GM19455 (cell line): ENCODE measurements around the gene RASGRP1.
A peak's percentile ranks its signal among the peaks of the same experiment; 100 is the strongest.

Source experiments
- ATAC-seq: cut with Tn5 transposase; IDR thresholded peaks from one replicate; pipeline ENCODE4 v1.9.1; 2021; ENCODE audit not compliant: unreplicated experiment

Gene RASGRP1

GRCh38 chr15:38576261-38576660 lies 11.6 kb upstream of the RASGRP1 start:
- ATAC-seq = no peak

- ATAC-seq = no peak
These were observed 665 bp upstream of the RASGRP1 start for GRCh38 chr15:38565287-38565670.

- peak; percentile 72 for ATAC-seq
These were observed 693 bp downstream of the RASGRP1 start for GRCh38 chr15:38563723-38564519.

GRCh38 chr15:38562278-38562677 lies 2.3 kb downstream of the RASGRP1 start:
- no peak for ATAC-seq

GRCh38 chr15:38560456-38560926 lies 4.1 kb downstream of the RASGRP1 start:
- no peak for ATAC-seq

- ATAC-seq = no peak
These were observed 4.8 kb downstream of the RASGRP1 start for GRCh38 chr15:38559636-38560307.

GRCh38 chr15:38559131-38559530 lies 5.5 kb downstream of the RASGRP1 start:
- ATAC-seq = no peak

- no peak for ATAC-seq
These were observed 6.1 kb downstream of the RASGRP1 start for GRCh38 chr15:38558372-38559059.

GRCh38 chr15:38557921-38558320 lies 6.7 kb downstream of the RASGRP1 start:
- no peak for ATAC-seq

- no peak for ATAC-seq
These were observed 8.8 kb downstream of the RASGRP1 start for GRCh38 chr15:38555686-38556334.

- ATAC-seq = no peak
These were observed 10.3 kb downstream of the RASGRP1 start for GRCh38 chr15:38554354-38554753.

- ATAC-seq = no peak
These were observed 11.5 kb downstream of the RASGRP1 start for GRCh38 chr15:38553071-38553470.

- ATAC-seq = no peak
These were observed 12.6 kb downstream of the RASGRP1 start for GRCh38 chr15:38551720-38552648.

- ATAC-seq = no peak
These were observed 15.4 kb downstream of the RASGRP1 start for GRCh38 chr15:38549222-38549621.

- no peak for ATAC-seq
These were observed 17.2 kb downstream of the RASGRP1 start for GRCh38 chr15:38547255-38547997.

- no peak for ATAC-seq
These were observed 19.4 kb downstream of the RASGRP1 start for GRCh38 chr15:38545179-38545578.

GRCh38 chr15:38541026-38541425 lies 23.6 kb downstream of the RASGRP1 start:
- no peak for ATAC-seq

- ATAC-seq = no peak
These were observed 24.1 kb downstream of the RASGRP1 start for GRCh38 chr15:38540510-38540909.

- no peak for ATAC-seq
These were observed 25.6 kb downstream of the RASGRP1 start for GRCh38 chr15:38539008-38539343.
